Testis (tissue), 3 donors: ENCODE measurements around the gene FOXD2. TPM values are rescaled to one million over a fixed set of nuclear protein-coding genes. Genes with fewer than 3 reads are reported as not detected.

Source experiments
- DNase-seq: peaks from one replicate; pipeline ENCODE4 v3.0.0-alpha.2; 2019
- H3K27ac ChIP-seq, 2 donors: fragments of 200-600 bp; sonication (generic); one replicate each; pipeline ENCODE4 v1.5.1; 2019
- H3K27me3 ChIP-seq: fragments of 200-600 bp; sonication (generic); one replicate; pipeline ENCODE4 v1.5.1; 2019
- H3K36me3 ChIP-seq: fragments of 200-600 bp; sonication (generic); one replicate; pipeline ENCODE4 v1.5.1; 2017; ENCODE audit warnings: low read depth; ENCODE audit errors: missing control alignments
- H3K4me1 ChIP-seq: fragments of 200-600 bp; sonication (generic); one replicate; pipeline ENCODE4 v1.5.1; 2019
- H3K4me3 ChIP-seq, 2 donors: fragments of 200-600 bp; sonication (generic); one replicate each; pipeline ENCODE4 v1.5.1; 2017 to 2019
- H3K9me3 ChIP-seq: fragments of 200-600 bp; sonication (generic); one replicate; pipeline ENCODE4 v1.5.1; 2017
- POLR2A ChIP-seq: fragments of 450-650 bp; IDR thresholded peaks from one replicate; pipeline ENCODE4 v1.6.1; 2017; ENCODE audit warnings: antibody characterized with exemption, mild to moderate bottlenecking, moderate library complexity
- WGBS, 2 donors: methylation state at CpG; one replicate each; pipeline ENCODE4 v1.1.5; 2018; 5-methylcytosine and 5-hydroxymethylcytosine counted together
- intact Hi-C: fragments of 100-400 bp; cut with DNase I; formaldehyde crosslinking; loops from one replicate; pipeline ENCODE4 v1.15.1; 2023; ENCODE audit warnings: low total_unique reads
- polyA plus RNA-seq: library from polyadenylated mRNA; stranded (reverse); fragments of 350-450 nt; fragmentation: Illumina TruSeq; extraction: RNeasy Lipid Tissue Mini Kit (QIAGEN cat#74804); gene quantifications from one replicate; pipeline ENCODE4 v1.2.3, GENCODE V29; 2014; ENCODE audit warnings: low read depth, low replicate concordance; ENCODE audit not compliant: insufficient read depth
- total RNA-seq, 2 donors: library from RNA; depleted of rRNA; stranded (reverse); fragments of >200 nt; gene quantifications; one replicate each; pipeline ENCODE4 v1.2.3, GENCODE V29; 2016
- TF ChIP-seq, protein P1 (sequence below), 3 experiments: fragments of 450-650 bp in 2 of 3; fragments of 200-600 bp in 1 of 3; sonication (generic) in 1 of 3; IDR thresholded peaks; one replicate each; pipeline ENCODE4 v1.5.1; 2016 to 2019; ENCODE audit warnings: antibody characterized with exemption in 3 of 3, mild to moderate bottlenecking in 2 of 3, moderate library complexity in 1 of 3

FOXD2 gene
- total and polyA plus RNA-seq, 3 donors from 2014 or later = 0.26 to 1.3 (median 0.99) TPM

DNA sequence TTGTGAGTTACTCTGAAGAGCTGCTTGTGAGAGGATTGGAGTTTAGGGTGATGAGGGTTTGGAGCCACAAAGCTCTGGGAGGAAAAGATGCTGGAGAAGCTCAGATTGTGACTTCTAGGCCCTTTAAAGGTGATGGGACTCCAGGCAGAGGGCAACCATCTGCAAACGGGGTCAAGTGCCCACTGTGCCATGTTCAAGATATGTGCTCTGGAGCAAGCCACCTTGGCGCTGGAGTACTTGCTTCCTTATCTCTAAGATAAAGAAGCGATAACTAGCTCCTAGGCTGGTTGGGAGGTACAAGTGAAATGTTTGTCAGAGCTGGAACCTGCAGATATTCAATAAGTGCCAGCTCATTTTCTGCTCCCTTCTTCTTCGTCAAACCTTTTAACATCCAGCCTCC lies 36.1 kb upstream of the FOXD2 start:
- no peaks in the 10 kb centered on the region for H3K36me3 ChIP-seq
- H3K9me3 ChIP-seq = no peaks in the 10 kb centered on the region
- no peak overlapping the region for H3K4me3 ChIP-seq
- H3K27ac ChIP-seq = no peak overlapping the region
- DNase-seq = no peak
- intact Hi-C loops = no loop called here
- H3K4me1 ChIP-seq = no peaks in the 10 kb centered on the region
- TF ChIP-seq, protein P1, sequence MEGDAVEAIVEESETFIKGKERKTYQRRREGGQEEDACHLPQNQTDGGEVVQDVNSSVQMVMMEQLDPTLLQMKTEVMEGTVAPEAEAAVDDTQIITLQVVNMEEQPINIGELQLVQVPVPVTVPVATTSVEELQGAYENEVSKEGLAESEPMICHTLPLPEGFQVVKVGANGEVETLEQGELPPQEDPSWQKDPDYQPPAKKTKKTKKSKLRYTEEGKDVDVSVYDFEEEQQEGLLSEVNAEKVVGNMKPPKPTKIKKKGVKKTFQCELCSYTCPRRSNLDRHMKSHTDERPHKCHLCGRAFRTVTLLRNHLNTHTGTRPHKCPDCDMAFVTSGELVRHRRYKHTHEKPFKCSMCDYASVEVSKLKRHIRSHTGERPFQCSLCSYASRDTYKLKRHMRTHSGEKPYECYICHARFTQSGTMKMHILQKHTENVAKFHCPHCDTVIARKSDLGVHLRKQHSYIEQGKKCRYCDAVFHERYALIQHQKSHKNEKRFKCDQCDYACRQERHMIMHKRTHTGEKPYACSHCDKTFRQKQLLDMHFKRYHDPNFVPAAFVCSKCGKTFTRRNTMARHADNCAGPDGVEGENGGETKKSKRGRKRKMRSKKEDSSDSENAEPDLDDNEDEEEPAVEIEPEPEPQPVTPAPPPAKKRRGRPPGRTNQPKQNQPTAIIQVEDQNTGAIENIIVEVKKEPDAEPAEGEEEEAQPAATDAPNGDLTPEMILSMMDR (IDR thresholded peaks at IDR 0.05) = no peak
- no peak for TF ChIP-seq POLR2A
- H3K27me3 ChIP-seq = no peaks in the 10 kb centered on the region
- 75 to 83% methylated on average over 4 of the region's 4 CpGs for WGBS, 2 donors

DNA sequence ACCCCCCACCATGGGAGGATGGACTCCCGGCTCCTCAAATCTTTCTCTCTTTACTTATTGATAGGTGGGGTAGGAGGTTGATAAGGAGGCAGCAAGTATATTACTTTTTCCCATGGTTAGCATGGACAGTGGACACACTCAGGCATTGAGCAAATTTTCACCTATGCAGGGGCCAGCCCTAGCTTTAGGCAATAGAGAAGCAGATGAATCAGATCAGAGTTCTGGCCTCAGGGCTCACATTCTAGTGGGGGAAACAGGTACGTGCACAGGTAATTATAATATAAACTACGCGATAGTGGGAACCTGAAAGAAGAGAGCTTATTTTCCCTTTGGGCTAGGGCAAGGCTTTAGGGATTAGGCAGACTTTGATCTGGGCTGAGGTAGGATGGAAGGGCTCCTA lies 35.3 kb upstream of the FOXD2 start:
- 94 to 95% methylated on average over 4 of the region's 4 CpGs for WGBS, 2 donors

DNA sequence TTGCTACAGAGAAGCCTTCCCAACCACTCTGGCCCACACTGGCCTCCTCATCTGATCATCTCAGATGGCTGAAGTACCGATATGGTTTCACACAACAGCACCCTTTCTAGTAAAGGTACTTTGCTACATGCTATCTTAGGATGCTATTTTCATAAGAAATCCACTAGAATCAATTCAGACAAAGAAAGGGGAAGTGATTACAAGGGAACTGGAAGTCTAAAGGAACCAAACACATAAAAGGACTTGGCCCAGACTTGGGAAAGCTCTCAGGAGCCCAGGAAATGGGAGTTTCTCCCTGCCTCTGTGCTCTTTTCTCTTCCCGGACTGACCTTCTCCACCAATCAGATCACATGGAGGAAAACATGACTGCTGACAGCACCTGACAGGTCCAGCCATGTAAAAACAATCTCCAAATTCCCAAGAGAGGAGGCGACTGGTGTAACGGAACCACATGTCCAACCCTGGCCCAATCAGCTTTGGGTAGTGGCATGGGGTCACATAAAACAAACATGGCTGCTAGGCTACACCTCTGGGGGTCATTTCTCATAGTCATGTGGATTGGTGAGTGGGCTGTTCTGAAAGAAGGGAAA lies 34.4 kb upstream of the FOXD2 start:
- Histone ChIP-seq H3K4me3 (no peak overlapping the region), H3K27ac (no peak overlapping the region), H3K9me3 (no peaks in the 10 kb centered on the region), H3K27me3 (no peaks in the 10 kb centered on the region), H3K4me1 (no peaks in the 10 kb centered on the region), H3K36me3 (no peaks in the 10 kb centered on the region)
- no peak for DNase-seq
- no peak for TF ChIP-seq POLR2A
- TF ChIP-seq, protein P1 (IDR thresholded peaks at IDR 0.05) = no peak
- WGBS, 2 donors = 76 to 86% methylated on average over 4 of the region's 4 CpGs
- intact Hi-C loops = no loop called here

More for the DNA sequence above, 35.3 kb upstream of the FOXD2 start:
- H3K4me3 ChIP-seq = no peak overlapping the region
- no peaks in the 10 kb centered on the region for H3K9me3 ChIP-seq
- no peak for DNase-seq
- TF ChIP-seq, protein P1 (IDR thresholded peaks at IDR 0.05) = no peak
- no peak for TF ChIP-seq POLR2A
- H3K27ac ChIP-seq = no peak overlapping the region
- intact Hi-C loops = no loop called here
- no peaks in the 10 kb centered on the region for H3K27me3 ChIP-seq
- H3K4me1 ChIP-seq = no peaks in the 10 kb centered on the region
- H3K36me3 ChIP-seq = no peaks in the 10 kb centered on the region

DNA sequence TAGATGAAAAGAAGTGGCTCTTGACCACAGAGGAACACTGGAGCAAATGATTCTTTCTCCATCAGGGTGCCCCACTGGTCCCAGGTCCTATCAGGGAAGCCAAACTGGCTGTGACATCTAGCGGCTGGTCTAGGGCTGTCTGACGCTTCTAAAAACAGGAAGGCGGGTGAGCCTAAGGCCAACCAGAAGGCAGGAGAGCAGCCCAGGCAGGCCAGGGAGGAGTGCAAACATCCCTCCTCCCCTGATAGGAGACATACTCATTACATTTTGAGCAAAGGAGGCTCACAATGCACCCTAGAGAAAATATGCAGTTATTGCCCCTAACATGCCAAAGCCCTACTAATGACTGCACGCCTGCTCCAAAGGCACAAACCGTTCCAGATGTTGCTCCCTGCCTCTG lies 32.1 kb upstream of the FOXD2 start:
- no peak overlapping the region for H3K27ac ChIP-seq
- 47 to 83% methylated on average over 4 to 5 of the region's 5 CpGs for WGBS, 2 donors
- no peak overlapping the region for H3K4me3 ChIP-seq
- TF ChIP-seq, protein P1 (IDR thresholded peaks at IDR 0.05) = no peak
- TF ChIP-seq POLR2A = no peak
- intact Hi-C loops = no loop called here
- H3K36me3 ChIP-seq = no peaks in the 10 kb centered on the region
- no peak for DNase-seq
- no peaks in the 10 kb centered on the region for H3K27me3 ChIP-seq
- H3K4me1 ChIP-seq = no peaks in the 10 kb centered on the region
- no peaks in the 10 kb centered on the region for H3K9me3 ChIP-seq

DNA sequence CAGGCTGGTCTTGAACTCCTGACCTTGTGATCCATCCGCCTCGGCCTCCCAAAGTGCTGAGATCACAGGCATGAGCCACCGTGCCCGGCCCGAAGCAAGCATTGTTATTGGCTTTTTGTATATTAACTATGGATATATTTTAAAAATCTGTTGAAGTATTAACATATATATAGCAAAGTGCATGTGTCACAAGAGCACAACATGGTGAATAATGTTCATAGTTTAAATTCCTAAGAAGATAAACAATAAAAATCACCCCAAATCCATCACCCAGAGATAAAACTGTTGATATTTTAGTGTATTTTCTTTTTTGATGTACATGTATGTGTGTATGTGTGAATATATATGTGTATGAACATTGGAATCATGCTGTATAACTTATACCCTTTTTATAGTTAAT lies 30.9 kb upstream of the FOXD2 start:
- 95 to 96% methylated on average over 5 of the region's 5 CpGs for whole genome bisulfite sequencing, 2 donors
- H3K4me1 ChIP-seq = no peaks in the 10 kb centered on the region
- no peaks in the 10 kb centered on the region for H3K9me3 ChIP-seq
- no peaks in the 10 kb centered on the region for H3K27me3 ChIP-seq
- intact Hi-C loops = no loop called here
- no peak for DNase-seq
- TF ChIP-seq POLR2A = no peak
- TF ChIP-seq, protein P1 (IDR thresholded peaks at IDR 0.05) = no peak
- H3K36me3 ChIP-seq = no peaks in the 10 kb centered on the region
- no peak overlapping the region for H3K27ac ChIP-seq
- H3K4me3 ChIP-seq = no peak overlapping the region
